ENCODE results near the gene ABHD17C. TPM values are rescaled to one million over a fixed set of nuclear protein-coding genes. Genes with fewer than 3 reads are reported as not detected.

ABHD17C gene
- polyA plus RNA-seq, 1 donor, result 8.6 TPM

GRCh38 chr15:80689716-80690115 lies 5.4 kb upstream of the ABHD17C start:
- no peak for DNase-seq

- DNase-seq, result no peak
These were observed 3.5 kb upstream of the ABHD17C start for GRCh38 chr15:80691575-80691974.

- DNase-seq, result peak; percentile 24
These were observed 1.2 kb upstream of the ABHD17C start for GRCh38 chr15:80693682-80694610.

GRCh38 chr15:80694611-80695098 lies 455 bp upstream of the ABHD17C start:
- DNase-seq, result no peak

GRCh38 chr15:80695911-80696661 lies 976 bp downstream of the ABHD17C start:
- no peak for DNase-seq

- DNase-seq, result no peak
These were observed 2.1 kb downstream of the ABHD17C start for GRCh38 chr15:80697075-80697685.

- no peak for DNase-seq
These were observed 3.6 kb downstream of the ABHD17C start for GRCh38 chr15:80698676-80699075.

- no peak for DNase-seq
These were observed 4.9 kb downstream of the ABHD17C start for GRCh38 chr15:80699981-80700380.

GRCh38 chr15:80701676-80702311 lies 6.7 kb downstream of the ABHD17C start:
- no peak for DNase-seq

- DNase-seq, result no peak
These were observed 8.0 kb downstream of the ABHD17C start for GRCh38 chr15:80703081-80703480.

GRCh38 chr15:80703965-80704364 lies 8.9 kb downstream of the ABHD17C start:
- DNase-seq, result no peak

GRCh38 chr15:80706161-80706560 lies 11.1 kb downstream of the ABHD17C start:
- DNase-seq, result no peak

GRCh38 chr15:80709542-80709941 lies 14.4 kb downstream of the ABHD17C start:
- no peak for DNase-seq

- DNase-seq, result no peak
These were observed 15.8 kb downstream of the ABHD17C start for GRCh38 chr15:80710635-80711554.

- DNase-seq, result no peak
These were observed 16.8 kb downstream of the ABHD17C start for GRCh38 chr15:80711886-80712285.

GRCh38 chr15:80712956-80713355 lies 17.8 kb downstream of the ABHD17C start:
- DNase-seq, result no peak

- DNase-seq, result no peak
These were observed 26.4 kb downstream of the ABHD17C start for GRCh38 chr15:80721476-80721875.

- DNase-seq, result no peak
These were observed 27.7 kb downstream of the ABHD17C start for GRCh38 chr15:80722811-80723210.

GRCh38 chr15:80727196-80727595 lies 32.1 kb downstream of the ABHD17C start:
- no peak for DNase-seq

- DNase-seq, result no peak
These were observed 32.5 kb downstream of the ABHD17C start for GRCh38 chr15:80727596-80727995.

- no peak for DNase-seq
These were observed 35.3 kb downstream of the ABHD17C start for GRCh38 chr15:80730387-80730786.

All from hindlimb muscle (tissue), 1 donor.